Measurements from ENCODE around the gene SASH1.

GRCh38 chr6:148524976-148525375 lies 182.3 kb downstream of the SASH1 start:
- no peak for TF ChIP-seq CTCF (IDR thresholded peaks at IDR 0.05)
- no peak for TF ChIP-seq POLR2A (IDR thresholded peaks at IDR 0.05)

All from heart left ventricle (tissue), 13 donors.